Endothelial cell of umbilical vein (primary cell): ENCODE results near the gene DNAJC30. TPM values are rescaled to one million over a fixed set of nuclear protein-coding genes. Genes with fewer than 3 reads are reported as not detected.

Experiments
- BruUV-seq: library from RNA; stranded (reverse); fragments of 400-500 nt; replicated peaks from 2 replicates; lab custom pipeline; 2021; lab: Mats Ljungman, UMichigan
- CTCF ChIA-PET: fragments of 300-600, 350-600 bp; sonication (Branson Sonifier 250); formaldehyde crosslinking; loops from one replicate; lab custom pipeline; 2021; ENCODE audit warnings: antibody characterized with exemption, inconsistent platforms; lab: Charles Lee
- POLR2A ChIA-PET: fragments of 300-600, 350-600 bp; sonication (Branson Sonifier 250); formaldehyde crosslinking; loops from one replicate; lab custom pipeline; 2021; ENCODE audit warnings: antibody characterized with exemption, inconsistent platforms; lab: Charles Lee
- DNase-seq: peaks from one replicate; pipeline ENCODE4 v3.0.0-alpha.2; 2011; ENCODE audit warnings: low read depth, low spot score
- FAIRE-seq: peaks from 2 replicates; lab custom pipeline; 2011; peaks lifted over from hg19 to GRCh38; lab: Jason Lieb, UNC
- H2AFZ ChIP-seq: 2 replicates; pipeline ENCODE4 v1.6.0; 2012; ENCODE audit warnings: low read depth, low read length, control low read depth, inconsistent platforms
- H3K27ac ChIP-seq: 2 replicates; pipeline ENCODE4 v1.5.1; 2011; ENCODE audit warnings: low read depth, mild to moderate bottlenecking, control low read depth, low read length, moderate library complexity; ENCODE audit not compliant: insufficient read depth
- H3K27me3 ChIP-seq, 2 experiments: 2 replicates each; pipeline versions ENCODE4 v1.6.0 to v1.6.1; 2011; ENCODE audit warnings: low read length in 2 of 2, mixed read lengths in 1 of 2; ENCODE audit not compliant: control insufficient read depth in 2 of 2, insufficient read depth in 2 of 2
- H3K36me3 ChIP-seq, 2 experiments: 2 replicates in 1 of 2; 3 replicates in 1 of 2; pipeline ENCODE4 v1.5.1; 2011; ENCODE audit warnings: low read length in 2 of 2, mild to moderate bottlenecking in 1 of 2, moderate library complexity in 1 of 2; ENCODE audit not compliant: control insufficient read depth in 2 of 2, insufficient read depth in 2 of 2; ENCODE audit errors: extremely low read depth in 1 of 2
- H3K4me1 ChIP-seq: 3 replicates; pipeline ENCODE4 v1.5.1; 2011; ENCODE audit warnings: mild to moderate bottlenecking, low read length; ENCODE audit not compliant: control insufficient read depth, insufficient read depth; ENCODE audit errors: extremely low read depth
- H3K4me2 ChIP-seq: 2 replicates; pipeline ENCODE4 v1.6.1; 2011; ENCODE audit warnings: low read length, control low read depth, mixed read lengths; ENCODE audit not compliant: insufficient read depth
- H3K4me3 ChIP-seq, 3 experiments: fragments of 200-600 bp in 1 of 3; sonication (generic), shearing (Covaris generic) in 1 of 3; replicated peaks in 1 of 3; 2 replicates each; pipeline ENCODE4 v1.5.1; 2011 to 2016; ENCODE audit warnings: control low read depth in 3 of 3, low read length in 3 of 3, mild to moderate bottlenecking in 2 of 3, inconsistent platforms in 1 of 3, low read depth in 1 of 3, moderate library complexity in 1 of 3; ENCODE audit not compliant: insufficient read depth in 1 of 3
- H3K79me2 ChIP-seq: 2 replicates; pipeline ENCODE4 v1.6.0; 2012; ENCODE audit warnings: low read length, inconsistent platforms; ENCODE audit not compliant: control insufficient read depth, insufficient read depth
- H3K9ac ChIP-seq: replicated peaks from 2 replicates; pipeline ENCODE3; 2011; ENCODE audit warnings: low read length, control low read depth; ENCODE audit not compliant: insufficient read depth; ENCODE audit errors: extremely low read depth
- H3K9me1 ChIP-seq: replicated peaks from 3 replicates; pipeline ENCODE4 v1.6.0; 2011; ENCODE audit warnings: mild to moderate bottlenecking, low read length; ENCODE audit not compliant: control insufficient read depth, insufficient read depth; ENCODE audit errors: extremely low read depth
- H3K9me3 ChIP-seq: replicated peaks from 2 replicates; pipeline ENCODE4 v1.5.1; 2012; ENCODE audit warnings: low read length, inconsistent platforms; ENCODE audit not compliant: control insufficient read depth, insufficient read depth
- H4K20me1 ChIP-seq: replicated peaks from 2 replicates; pipeline ENCODE3; 2011; ENCODE audit warnings: mild to moderate bottlenecking, low read length; ENCODE audit not compliant: control insufficient read depth, insufficient read depth; ENCODE audit errors: extremely low read depth
- EZH2 ChIP-seq: IDR thresholded peaks from 2 replicates; pipeline ENCODE4 v1.6.1; 2012; ENCODE audit warnings: borderline replicate concordance, low read depth, mild to moderate bottlenecking, moderate library complexity, low read length, inconsistent platforms; ENCODE audit not compliant: severe bottlenecking
- FOS ChIP-seq: IDR thresholded peaks from 2 replicates; pipeline ENCODE4 v1.6.1; 2011; ENCODE audit warnings: mild to moderate bottlenecking, low read length, moderate library complexity, borderline replicate concordance; ENCODE audit not compliant: insufficient read depth
- GATA2 ChIP-seq: IDR thresholded peaks from 2 replicates; pipeline ENCODE4 v1.7.0; 2011; ENCODE audit warnings: low read depth, mild to moderate bottlenecking, moderate library complexity, mixed read lengths, low read length; ENCODE audit not compliant: insufficient read length, insufficient read depth
- JUN ChIP-seq: IDR thresholded peaks from 2 replicates; pipeline ENCODE4 v1.6.1; 2011; ENCODE audit warnings: borderline replicate concordance, low read depth; ENCODE audit not compliant: insufficient read length, insufficient read depth
- MYC ChIP-seq: IDR thresholded peaks from one replicate; pipeline ENCODE4 v1.6.1; 2011; ENCODE audit warnings: mild to moderate bottlenecking, low read depth, low read length
- POLR2A ChIP-seq: IDR thresholded peaks from 2 replicates; pipeline ENCODE4 v1.6.1; 2012; ENCODE audit warnings: low read depth, mild to moderate bottlenecking, control low read depth, low read length
- POLR2AphosphoS5 ChIP-seq: IDR thresholded peaks from 2 replicates; pipeline ENCODE4 v1.6.1; 2012; ENCODE audit warnings: low read depth, mild to moderate bottlenecking, control low read depth, low read length, moderate library complexity; ENCODE audit not compliant: insufficient read depth
- dilution Hi-C: fragments of 300-500 bp; cut with MboI; formaldehyde crosslinking; loops from one replicate; pipeline ENCODE4 v1.15.0; 2019; ENCODE audit warnings: low sequenced_read_pairs; ENCODE audit not compliant: extremely low pct_ligation_motif_present
- intact Hi-C: fragments of 100-400 bp; cut with micrococcal nuclease; formaldehyde crosslinking; loops from one replicate; pipeline ENCODE4 v1.10.0; 2022
- polyA plus RNA-seq, 4 experiments: library from polyadenylated mRNA; depleted of rRNA in 3 of 4; stranded (reverse) in 3 of 4; unstranded in 1 of 4; fragments of >200 nt; gene quantifications; 2 replicates each; pipeline versions ENCODE4 v1.2.1 to v1.2.3, GENCODE V29; 2011 to 2012; ENCODE audit warnings: missing spikeins in 1 of 4
- total RNA-seq: library from RNA; stranded (reverse); gene quantifications from 2 replicates; pipeline ENCODE4 v1.2.3, GENCODE V29; 2021
- TF ChIP-seq, protein P1 (sequence below): IDR thresholded peaks from 2 replicates; pipeline ENCODE4 v1.6.1; 2011; ENCODE audit not compliant: insufficient read depth, insufficient read length
- TF ChIP-seq, protein P2 (sequence below), 2 donors: IDR thresholded peaks; 1 replicate in 1 of 2; 2 replicates in 1 of 2; pipeline ENCODE4 v1.5.1; 2011; ENCODE audit warnings: low read length in 2 of 2, mild to moderate bottlenecking in 2 of 2, moderate library complexity in 2 of 2, control low read depth in 1 of 2, inconsistent platforms in 1 of 2, low read depth in 1 of 2; ENCODE audit not compliant: insufficient read depth in 1 of 2; ENCODE audit errors: extremely low read depth in 1 of 2

The DNAJC30 gene
- total and polyA plus RNA-seq, 2 donors (not counting 3 experiments of a cell fraction or from before 2014, with no cell fraction given) = 10.6 to 11.9 TPM

DNA sequence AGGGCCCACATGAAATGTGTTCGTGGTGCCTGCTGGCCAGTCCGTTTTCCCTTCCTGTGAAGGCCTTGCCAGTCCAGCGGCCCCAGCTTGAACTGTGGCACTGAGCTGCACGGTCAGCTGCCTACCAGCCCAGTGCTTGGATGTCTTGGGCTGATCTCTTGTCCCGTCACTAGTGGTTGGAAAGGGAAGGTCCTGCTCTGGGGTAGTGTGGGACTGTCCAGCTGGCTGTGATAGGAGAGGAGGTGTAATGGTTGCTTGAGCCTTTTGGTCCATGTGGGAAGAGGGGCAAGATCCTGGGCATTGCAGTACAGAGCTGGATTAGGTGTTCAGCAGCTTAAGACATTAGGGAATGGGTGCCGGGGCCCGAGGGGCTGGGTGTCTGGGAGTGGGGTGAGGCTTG lies 15.2 kb upstream of the DNAJC30 start:
- H3K27me3 ChIP-seq = no peaks in the 10 kb centered on the region
- H4K20me1 ChIP-seq = no peaks in the 10 kb centered on the region
- H3K4me2 ChIP-seq = no peak overlapping the region
- DNase-seq (no peak), FAIRE-seq (no peak)
- H3K4me1 ChIP-seq = no peaks in the 10 kb centered on the region
- H3K4me3 ChIP-seq = no peak overlapping the region
- H3K79me2 ChIP-seq = no peaks in the 10 kb centered on the region
- POLR2A ChIA-PET = interaction anchor here (0.6 kb wide), 1 partner anchor 13 kb away, joined by 3 read pairs; no protein-coding TSS in a partner anchor
- H3K9me3 ChIP-seq = no peaks in the 10 kb centered on the region
- CTCF ChIA-PET = interaction anchor here (0.6 to 4.5 kb wide), 7 partner anchors 8 to 246 kb away, joined by 3 to 16 read pairs (median 6); no protein-coding TSS in a partner anchor
- BruUV-seq = no TSS peak
- peaks cover 9 to 42% of the 10 kb centered on the region in 2 experiments for H3K36me3 ChIP-seq
- H3K9me1 ChIP-seq = no peaks in the 10 kb centered on the region
- dilution Hi-C loops = no loop called here
- intact Hi-C loops = no loop called here
- no peak for TF ChIP-seq POLR2AphosphoS5
- TF ChIP-seq JUN = no peak
- TF ChIP-seq FOS = no peak
- TF ChIP-seq, protein P1, sequence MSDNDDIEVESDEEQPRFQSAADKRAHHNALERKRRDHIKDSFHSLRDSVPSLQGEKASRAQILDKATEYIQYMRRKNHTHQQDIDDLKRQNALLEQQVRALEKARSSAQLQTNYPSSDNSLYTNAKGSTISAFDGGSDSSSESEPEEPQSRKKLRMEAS = no peak
- no peak for TF ChIP-seq EZH2
- TF ChIP-seq, protein P2, sequence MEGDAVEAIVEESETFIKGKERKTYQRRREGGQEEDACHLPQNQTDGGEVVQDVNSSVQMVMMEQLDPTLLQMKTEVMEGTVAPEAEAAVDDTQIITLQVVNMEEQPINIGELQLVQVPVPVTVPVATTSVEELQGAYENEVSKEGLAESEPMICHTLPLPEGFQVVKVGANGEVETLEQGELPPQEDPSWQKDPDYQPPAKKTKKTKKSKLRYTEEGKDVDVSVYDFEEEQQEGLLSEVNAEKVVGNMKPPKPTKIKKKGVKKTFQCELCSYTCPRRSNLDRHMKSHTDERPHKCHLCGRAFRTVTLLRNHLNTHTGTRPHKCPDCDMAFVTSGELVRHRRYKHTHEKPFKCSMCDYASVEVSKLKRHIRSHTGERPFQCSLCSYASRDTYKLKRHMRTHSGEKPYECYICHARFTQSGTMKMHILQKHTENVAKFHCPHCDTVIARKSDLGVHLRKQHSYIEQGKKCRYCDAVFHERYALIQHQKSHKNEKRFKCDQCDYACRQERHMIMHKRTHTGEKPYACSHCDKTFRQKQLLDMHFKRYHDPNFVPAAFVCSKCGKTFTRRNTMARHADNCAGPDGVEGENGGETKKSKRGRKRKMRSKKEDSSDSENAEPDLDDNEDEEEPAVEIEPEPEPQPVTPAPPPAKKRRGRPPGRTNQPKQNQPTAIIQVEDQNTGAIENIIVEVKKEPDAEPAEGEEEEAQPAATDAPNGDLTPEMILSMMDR (IDR thresholded peaks at IDR 0.05; ENCODE audit: extremely low read depth in 1 of 2, insufficient read depth in 1 of 2, low read depth in 1 of 2, low read length in 2 of 2) = no peak
- no peak for TF ChIP-seq MYC
- TF ChIP-seq GATA2 = no peak
- no peak for TF ChIP-seq POLR2A
- H3K27ac ChIP-seq = no peak overlapping the region
- no peak overlapping the region for H2AFZ ChIP-seq
- H3K9ac ChIP-seq = no peak overlapping the region
